IMR-90 (cell line): ENCODE results near the gene ISLR2. TPM values are rescaled to one million over a fixed set of nuclear protein-coding genes. Genes with fewer than 3 reads are reported as not detected.

Experiments
- ATAC-seq: fragments of 200-7000 bp; cut with Tn5 transposase; 2 replicates; pipeline ENCODE4 v1.9.1; 2020; ENCODE audit warnings: low read depth, mild to moderate bottlenecking, moderate library complexity
- BruUV-seq: library from RNA; stranded (reverse); fragments of 400-500 nt; replicated peaks from 2 replicates; lab custom pipeline; 2021; lab: Mats Ljungman, UMichigan
- CTCF ChIA-PET: fragments of 300-600 bp; formaldehyde crosslinking; extraction: SDS; loops from one replicate; lab custom pipeline; 2021; ENCODE audit warnings: antibody characterized with exemption; lab: Yijun Ruan, JAX
- POLR2A ChIA-PET: fragments of 300-600 bp; sonication (Branson Sonifier 250); formaldehyde crosslinking; loops from one replicate; lab custom pipeline; 2022; ENCODE audit warnings: antibody characterized with exemption; ENCODE audit not compliant: unreplicated experiment; lab: Charles Lee
- DNase-seq: peaks from one replicate; pipeline ENCODE4 v3.0.0; 2013
- H2AFZ ChIP-seq: replicated peaks from 2 replicates; pipeline ENCODE3; 2013; ENCODE audit warnings: low read length, mild to moderate bottlenecking; ENCODE audit not compliant: poor library complexity
- H2AK5ac ChIP-seq: 2 replicates; pipeline ENCODE4 v1.6.1; 2013; ENCODE audit warnings: low read depth, low read length, inconsistent platforms
- H2AK9ac ChIP-seq: replicated peaks from 2 replicates; pipeline ENCODE3; 2013; ENCODE audit warnings: mild to moderate bottlenecking, low read depth, low read length, moderate library complexity; ENCODE audit not compliant: poor library complexity
- H2BK120ac ChIP-seq: 2 replicates; pipeline ENCODE4 v1.6.1; 2013; ENCODE audit warnings: low read depth, low read length, inconsistent platforms
- H2BK15ac ChIP-seq: 3 replicates; pipeline ENCODE4 v1.6.1; 2013; ENCODE audit warnings: low read depth, low read length, inconsistent platforms
- H2BK20ac ChIP-seq: 2 replicates; pipeline ENCODE4 v1.6.1; 2013; ENCODE audit warnings: low read depth, mild to moderate bottlenecking, inconsistent platforms, low read length, moderate library complexity
- H2BK5ac ChIP-seq: 2 replicates; pipeline ENCODE4 v1.6.1; 2013; ENCODE audit warnings: mild to moderate bottlenecking, low read depth, low read length, inconsistent platforms; ENCODE audit not compliant: poor library complexity, severe bottlenecking
- H3K14ac ChIP-seq: replicated peaks from 2 replicates; pipeline ENCODE4 v1.6.1; 2013; ENCODE audit warnings: low read depth, low read length, inconsistent platforms
- H3K18ac ChIP-seq: 2 replicates; pipeline ENCODE4 v1.6.1; 2013; ENCODE audit warnings: low read depth, low read length, control low read depth
- H3K23ac ChIP-seq: 2 replicates; pipeline ENCODE4 v1.6.1; 2013; ENCODE audit warnings: low read depth, low read length, inconsistent platforms
- H3K27ac ChIP-seq: 2 replicates; pipeline ENCODE4 v1.5.1; 2013; ENCODE audit warnings: mild to moderate bottlenecking, control low read depth, low read length; ENCODE audit not compliant: insufficient read depth
- H3K27me3 ChIP-seq: 2 replicates; pipeline ENCODE4 v1.6.1; 2013; ENCODE audit warnings: low read length; ENCODE audit not compliant: control insufficient read depth, insufficient read depth
- H3K36me3 ChIP-seq: 2 replicates; pipeline ENCODE4 v1.6.1; 2013; ENCODE audit warnings: low read length, mixed read lengths; ENCODE audit not compliant: control insufficient read depth, insufficient read depth
- H3K4ac ChIP-seq: 2 replicates; pipeline ENCODE4 v1.6.1; 2013; ENCODE audit warnings: low read depth, low read length, inconsistent platforms
- H3K4me1 ChIP-seq: 2 replicates; pipeline ENCODE4 v1.6.1; 2013; ENCODE audit warnings: low read length, mixed read lengths; ENCODE audit not compliant: control insufficient read depth, insufficient read depth
- H3K4me2 ChIP-seq: 2 replicates; pipeline ENCODE4 v1.6.1; 2013; ENCODE audit warnings: low read depth, mild to moderate bottlenecking, control low read depth, low read length, moderate library complexity
- H3K4me3 ChIP-seq: 2 replicates; pipeline ENCODE4 v1.5.1; 2013; ENCODE audit warnings: low read depth, mild to moderate bottlenecking, control low read depth, low read length, moderate library complexity; ENCODE audit not compliant: insufficient read depth
- H3K56ac ChIP-seq: 2 replicates; pipeline ENCODE4 v1.6.1; 2013; ENCODE audit warnings: low read length, inconsistent platforms; ENCODE audit not compliant: insufficient read depth; ENCODE audit errors: extremely low read depth
- H3K79me1 ChIP-seq, 2 experiments: 2 replicates each; pipeline ENCODE4 v1.6.1; 2013; ENCODE audit warnings: low read length in 2 of 2, inconsistent platforms in 1 of 2, low read depth in 1 of 2
- H3K9ac ChIP-seq: 2 replicates; pipeline ENCODE4 v1.6.1; 2013; ENCODE audit warnings: low read depth, low read length, control low read depth
- H3K9me1 ChIP-seq: 2 replicates; pipeline ENCODE4 v1.6.1; 2013; ENCODE audit warnings: low read length, inconsistent platforms; ENCODE audit not compliant: insufficient read depth
- H3K9me3 ChIP-seq: 2 replicates; pipeline ENCODE4 v1.6.1; 2013; ENCODE audit warnings: low read length; ENCODE audit not compliant: control insufficient read depth, insufficient read depth
- H4K20me1 ChIP-seq: 2 replicates; pipeline ENCODE4 v1.6.1; 2013; ENCODE audit warnings: low read length, inconsistent platforms; ENCODE audit not compliant: insufficient read depth
- H4K5ac ChIP-seq: 2 replicates; pipeline ENCODE4 v1.6.1; 2013; ENCODE audit warnings: mild to moderate bottlenecking, low read depth, low read length, control low read depth
- H4K8ac ChIP-seq, 2 experiments: 2 replicates each; pipeline ENCODE4 v1.6.1; 2013; ENCODE audit warnings: low read depth in 2 of 2, low read length in 2 of 2, control low read depth in 1 of 2, inconsistent platforms in 1 of 2
- H4K91ac ChIP-seq: 2 replicates; pipeline ENCODE4 v1.6.1; 2013; ENCODE audit warnings: low read depth, low read length, inconsistent platforms; ENCODE audit not compliant: insufficient read depth
- CEBPB ChIP-seq: IDR thresholded peaks from 2 replicates; pipeline ENCODE4 v1.6.1; 2012; ENCODE audit warnings: low read depth, low read length, improper control_type of control experiment
- MAFK ChIP-seq: IDR thresholded peaks from 2 replicates; pipeline ENCODE4 v1.6.1; 2012; ENCODE audit warnings: low read depth, low read length, improper control_type of control experiment
- MXI1 ChIP-seq: IDR thresholded peaks from 2 replicates; pipeline ENCODE4 v1.6.1; 2012; ENCODE audit warnings: low read depth, mild to moderate bottlenecking, low read length, moderate library complexity, borderline replicate concordance
- POLR2A ChIP-seq: IDR thresholded peaks from 2 replicates; pipeline ENCODE4 v1.6.1; 2012; ENCODE audit warnings: mild to moderate bottlenecking, low read depth, low read length
- RAD21 ChIP-seq: IDR thresholded peaks from 2 replicates; pipeline ENCODE4 v1.6.1; 2012; ENCODE audit warnings: low read length, improper control_type of control experiment
- RCOR1 ChIP-seq: IDR thresholded peaks from 2 replicates; pipeline ENCODE4 v1.6.1; 2012; ENCODE audit warnings: mild to moderate bottlenecking, low read length, improper control_type of control experiment; ENCODE audit not compliant: insufficient replicate concordance
- USF2 ChIP-seq: fragments of 150-350 bp; IDR thresholded peaks from 2 replicates; pipeline ENCODE4 v1.6.1; 2017; ENCODE audit warnings: mild to moderate bottlenecking, antibody characterized with exemption, low read length, low read depth
- WGBS, 2 experiments: methylation state at CpG; one replicate each; pipeline versions ENCODE4 v1.1.5 to v1.1.7; 2013; ENCODE audit warnings: missing lambda C conversion rate in 2 of 2; ENCODE audit not compliant: insufficient read length in 1 of 2; ENCODE audit errors: extremely low coverage in 2 of 2; 5-methylcytosine and 5-hydroxymethylcytosine counted together
- dilution Hi-C: fragments of 300-500 bp; cut with HindIII; formaldehyde crosslinking; loops from one replicate; pipeline ENCODE4 v1.14.3; 2018; ENCODE audit warnings: low sequenced_read_pairs; ENCODE audit not compliant: unreplicated experiment
- in situ Hi-C: fragments of 300-500 bp; cut with MboI; formaldehyde crosslinking; loops from 3 replicates; pipeline ENCODE4 v1.14.3; 2019; ENCODE audit warnings: low sequenced_read_pairs, inconsistent platforms, mixed read lengths
- intact Hi-C: fragments of 100-400 bp; cut with micrococcal nuclease; formaldehyde crosslinking; loops from 2 replicates; pipeline ENCODE4 v1.10.0; 2022
- polyA plus RNA-seq, 3 experiments: library from polyadenylated mRNA; depleted of rRNA; stranded (reverse); fragments of >200 nt; gene quantifications; 2 replicates each; pipeline ENCODE4 v1.2.3, GENCODE V29; 2012; ENCODE audit warnings: low replicate concordance in 1 of 3
- total RNA-seq: library from RNA; depleted of rRNA; stranded (reverse); fragments of >200 nt; gene quantifications from 2 replicates; pipeline ENCODE4 v1.2.3, GENCODE V29; 2012
- TF ChIP-seq, protein P1 (sequence below): fragments of 150-350 bp; IDR thresholded peaks from 2 replicates; pipeline ENCODE4 v1.6.1; 2016; ENCODE audit warnings: low read depth, mild to moderate bottlenecking, low read length, moderate library complexity, borderline replicate concordance

The ISLR2 gene
- total and polyA plus RNA-seq, 2 of the 4 experiments (the other 2 are of a cell fraction), result not detected

DNA sequence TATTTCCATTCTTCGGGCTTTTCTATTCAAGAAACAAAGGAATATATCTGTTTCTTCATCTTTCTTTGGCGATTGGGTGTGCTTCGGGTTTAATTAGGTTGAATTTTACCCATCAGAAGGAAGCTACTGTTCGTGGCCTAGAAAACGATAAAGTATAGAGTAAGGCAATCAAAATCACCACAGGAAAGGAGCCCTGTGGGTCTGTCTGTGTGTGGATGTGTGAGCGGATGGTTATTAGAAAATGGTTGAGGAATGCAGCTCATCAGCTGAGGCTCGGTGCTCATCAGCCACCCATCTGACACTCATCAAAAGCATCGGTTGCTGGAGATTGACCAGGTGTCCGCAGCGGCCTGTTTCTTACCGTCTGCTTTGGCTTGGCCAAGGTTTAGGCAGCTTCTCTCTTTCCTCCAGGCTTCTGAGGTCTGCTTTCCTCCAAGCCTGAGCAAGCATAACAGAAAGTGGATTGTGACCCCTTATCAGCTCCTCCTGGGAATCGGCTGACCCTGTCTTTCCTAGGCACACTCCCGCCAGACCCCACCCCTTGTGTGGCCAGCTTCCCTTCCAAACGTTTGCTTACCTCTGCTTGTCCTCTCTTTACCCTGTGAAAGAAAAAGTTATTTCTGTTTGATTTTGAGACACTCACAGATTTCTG is 25.5 kb downstream of the ISLR2 start:
- BruUV-seq, result no TSS peak
- WGBS, 2 experiments, result 57% methylated on average over 5 of the region's 14 CpGs; no CpG with 5 or more reads in 1 of the 2 experiments
- Histone ChIP-seq H3K4me2 (no peak overlapping the region), H3K9me1 (no peaks in the 10 kb centered on the region), H4K91ac (no peak overlapping the region), H3K23ac (no peak overlapping the region), H3K27ac (no peak overlapping the region), H3K4ac (no peak overlapping the region), H3K4me3 (no peak overlapping the region), H2BK15ac (no peak overlapping the region), H2AK5ac (no peak overlapping the region), H2BK120ac (no peak overlapping the region), H2BK5ac (no peak overlapping the region), H2AFZ (no peak overlapping the region), H4K5ac (no peak overlapping the region), H3K9me3 (no peaks in the 10 kb centered on the region), H3K9ac (no peak overlapping the region), H2AK9ac (no peak overlapping the region), H4K8ac (no peak overlapping the region), H3K79me1 (no peaks in the 10 kb centered on the region), H3K36me3 (no peaks in the 10 kb centered on the region), H3K14ac (no peak overlapping the region), H3K4me1 (peaks cover 2% of the 10 kb centered on the region; the same call in 1 of the 2 replicates), H4K20me1 (no peaks in the 10 kb centered on the region), H3K18ac (no peak overlapping the region), H3K56ac (no peak overlapping the region), H2BK20ac (no peak overlapping the region), H3K27me3 (peaks cover 55% of the 10 kb centered on the region)
- in situ Hi-C loops, result no loop called here
- ChIA-PET POLR2A (no interaction called here), CTCF (no interaction called here)
- no peak for TF ChIP-seq MAFK
- TF ChIP-seq CEBPB, result no peak
- TF ChIP-seq RCOR1, result no peak
- no peak for TF ChIP-seq RAD21
- no peak for TF ChIP-seq MXI1
- no peak for TF ChIP-seq USF2
- TF ChIP-seq, protein P1, sequence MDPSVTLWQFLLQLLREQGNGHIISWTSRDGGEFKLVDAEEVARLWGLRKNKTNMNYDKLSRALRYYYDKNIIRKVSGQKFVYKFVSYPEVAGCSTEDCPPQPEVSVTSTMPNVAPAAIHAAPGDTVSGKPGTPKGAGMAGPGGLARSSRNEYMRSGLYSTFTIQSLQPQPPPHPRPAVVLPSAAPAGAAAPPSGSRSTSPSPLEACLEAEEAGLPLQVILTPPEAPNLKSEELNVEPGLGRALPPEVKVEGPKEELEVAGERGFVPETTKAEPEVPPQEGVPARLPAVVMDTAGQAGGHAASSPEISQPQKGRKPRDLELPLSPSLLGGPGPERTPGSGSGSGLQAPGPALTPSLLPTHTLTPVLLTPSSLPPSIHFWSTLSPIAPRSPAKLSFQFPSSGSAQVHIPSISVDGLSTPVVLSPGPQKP, result no peak
- no peak for TF ChIP-seq POLR2A
- DNase-seq (no peak), ATAC-seq (no peak)
- dilution Hi-C loops, result no loop called here
- intact Hi-C loops, result no loop called here
